Neuronal stem cell (in vitro differentiated cells): ENCODE data around the gene KRTAP4-5.

Source experiments
- DNase-seq: peaks from one replicate; pipeline ENCODE4 v3.0.0-alpha.2; 2013; ENCODE audit warnings: low spot score
- H2AFZ ChIP-seq: one replicate; pipeline ENCODE4 v1.6.1; 2013; ENCODE audit warnings: mild to moderate bottlenecking, low read length, inconsistent platforms
- H2AK5ac ChIP-seq: 2 replicates; pipeline ENCODE4 v1.6.1; 2013; ENCODE audit warnings: low read depth, mild to moderate bottlenecking, inconsistent platforms, low read length, moderate library complexity, mixed read lengths
- H2BK120ac ChIP-seq: 2 replicates; pipeline ENCODE4 v1.6.1; 2013; ENCODE audit warnings: low read depth, mild to moderate bottlenecking, inconsistent platforms, low read length, moderate library complexity, mixed read lengths
- H2BK12ac ChIP-seq: one replicate; pipeline ENCODE4 v1.6.1; 2013; ENCODE audit warnings: low read length, inconsistent platforms
- H2BK15ac ChIP-seq: 2 replicates; pipeline ENCODE4 v1.6.1; 2013; ENCODE audit warnings: mild to moderate bottlenecking, low read length, inconsistent platforms, mixed read lengths
- H2BK5ac ChIP-seq: one replicate; pipeline ENCODE4 v1.6.1; 2013; ENCODE audit warnings: inconsistent platforms, mild to moderate bottlenecking, low read length, moderate library complexity
- H3K14ac ChIP-seq: one replicate; pipeline ENCODE4 v1.6.1; 2013; ENCODE audit warnings: low read length, inconsistent platforms
- H3K18ac ChIP-seq: 2 replicates; pipeline ENCODE4 v1.6.1; 2013; ENCODE audit warnings: low read length, inconsistent platforms
- H3K23ac ChIP-seq: 2 replicates; pipeline ENCODE4 v1.6.1; 2013; ENCODE audit warnings: low read depth, mild to moderate bottlenecking, mixed read lengths, low read length, inconsistent platforms; ENCODE audit not compliant: poor library complexity
- H3K27ac ChIP-seq: replicated peaks from 3 replicates; pipeline ENCODE4 v1.5.1; 2013; ENCODE audit warnings: low read length, inconsistent platforms
- H3K27me3 ChIP-seq, 3 experiments: 2 replicates each; pipeline ENCODE4 v1.6.1; 2013; ENCODE audit warnings: low read length in 3 of 3, mild to moderate bottlenecking in 2 of 3, inconsistent platforms in 1 of 3, low read depth in 1 of 3, mixed read lengths in 1 of 3, moderate library complexity in 1 of 3; ENCODE audit not compliant: control insufficient read depth in 3 of 3, insufficient read depth in 3 of 3
- H3K36me3 ChIP-seq, 2 donors: replicated peaks in 1 of 2; 2 replicates each; pipeline ENCODE4 v1.6.1; 2013; ENCODE audit warnings: low read length in 2 of 2; ENCODE audit not compliant: control insufficient read depth in 2 of 2, insufficient read depth in 2 of 2
- H3K4ac ChIP-seq: 2 replicates; pipeline ENCODE4 v1.6.1; 2013; ENCODE audit warnings: inconsistent platforms, mild to moderate bottlenecking, low read length, moderate library complexity
- H3K4me1 ChIP-seq, 2 donors: 1 replicate in 1 of 2; 2 replicates in 1 of 2; pipeline ENCODE4 v1.6.1; 2013; ENCODE audit warnings: low read length in 2 of 2, low read depth in 1 of 2; ENCODE audit not compliant: control insufficient read depth in 2 of 2, insufficient read depth in 1 of 2
- H3K4me2 ChIP-seq: one replicate; pipeline ENCODE4 v1.6.1; 2013; ENCODE audit warnings: mild to moderate bottlenecking, low read length, inconsistent platforms; ENCODE audit not compliant: insufficient read depth, poor library complexity, severe bottlenecking
- H3K4me3 ChIP-seq, 2 donors: 2 replicates each; pipeline ENCODE4 v1.5.1; 2013; ENCODE audit warnings: low read length in 2 of 2, mild to moderate bottlenecking in 2 of 2, inconsistent platforms in 1 of 2, moderate library complexity in 1 of 2
- H3K79me1 ChIP-seq: one replicate; pipeline ENCODE4 v1.6.1; 2013; ENCODE audit warnings: low read depth, mild to moderate bottlenecking, inconsistent platforms, low read length, moderate library complexity
- H3K9ac ChIP-seq: one replicate; pipeline ENCODE4 v1.6.1; 2013; ENCODE audit warnings: mild to moderate bottlenecking, low read depth, low read length, inconsistent platforms; ENCODE audit not compliant: poor library complexity
- H3K9me3 ChIP-seq, 2 donors: replicated peaks in 1 of 2; 2 replicates each; pipeline versions ENCODE3 to v1.6.1; 2013; ENCODE audit warnings: low read length in 2 of 2, mild to moderate bottlenecking in 2 of 2, inconsistent platforms in 1 of 2, low read depth in 1 of 2, mixed read lengths in 1 of 2, moderate library complexity in 1 of 2; ENCODE audit not compliant: control insufficient read depth in 2 of 2, insufficient read depth in 1 of 2
- H4K8ac ChIP-seq: one replicate; pipeline ENCODE4 v1.6.1; 2013; ENCODE audit warnings: low read depth, mild to moderate bottlenecking, inconsistent platforms, low read length, moderate library complexity
- H4K91ac ChIP-seq: one replicate; pipeline ENCODE4 v1.6.1; 2013; ENCODE audit warnings: low read length, low read depth, mild to moderate bottlenecking, inconsistent platforms; ENCODE audit not compliant: poor library complexity
- WGBS, 2 donors: extraction: QIAGEN DNeasy Blood & Tissue Kit; methylation state at CpG; one replicate each; pipeline ENCODE4 v1.1.7; 2013; ENCODE audit warnings: missing lambda C conversion rate in 2 of 2, mixed read lengths in 1 of 2; ENCODE audit not compliant: insufficient read length in 2 of 2, insufficient replicate concordance in 1 of 2; ENCODE audit errors: extremely low coverage in 2 of 2; 5-methylcytosine and 5-hydroxymethylcytosine counted together

KRTAP4-5 gene

DNA sequence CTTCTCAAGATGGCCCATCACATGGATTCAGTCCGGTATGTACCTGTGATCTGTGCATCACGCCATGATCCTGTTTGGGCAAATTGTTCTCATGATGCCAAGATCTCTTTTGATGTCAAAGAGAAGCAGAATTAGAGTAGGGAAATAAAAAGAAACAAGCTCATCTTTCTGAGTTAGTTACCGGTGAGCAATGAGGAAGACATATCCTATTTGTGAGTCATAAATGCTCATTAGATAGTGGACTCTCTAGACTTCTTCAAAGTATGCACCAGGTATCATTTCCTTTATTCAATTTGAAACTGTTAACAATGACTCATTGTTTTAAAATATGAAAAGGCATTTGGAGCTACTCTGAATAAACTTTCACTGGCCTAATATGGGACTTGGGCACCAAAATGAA lies 17.6 kb downstream of the KRTAP4-5 start:
- no peak overlapping the region for H2BK15ac ChIP-seq
- no peak overlapping the region for H3K27ac ChIP-seq
- no peak overlapping the region for H3K14ac ChIP-seq
- H3K23ac ChIP-seq, result no peak overlapping the region
- no peak overlapping the region for H3K4me3 ChIP-seq
- H3K18ac ChIP-seq, result no peak overlapping the region
- WGBS, 2 donors, result no CpG with 5 or more reads among the region's 3 CpGs
- no peak for DNase-seq
- H2BK5ac ChIP-seq, result no peak overlapping the region
- no peak overlapping the region for H3K9ac ChIP-seq
- H3K36me3 ChIP-seq, result no peaks in the 10 kb centered on the region
- no peaks in the 10 kb centered on the region for H3K4me1 ChIP-seq
- H2AK5ac ChIP-seq, result no peak overlapping the region
- no peak overlapping the region for H2BK12ac ChIP-seq
- no peak overlapping the region for H3K4me2 ChIP-seq
- H3K4ac ChIP-seq, result no peak overlapping the region
- H4K8ac ChIP-seq, result no peak overlapping the region
- H3K79me1 ChIP-seq, result no peaks in the 10 kb centered on the region
- H3K9me3 ChIP-seq, result no peaks in the 10 kb centered on the region
- H3K27me3 ChIP-seq, result no peaks in the 10 kb centered on the region
- H2AFZ ChIP-seq, result no peak overlapping the region
- no peak overlapping the region for H2BK120ac ChIP-seq
- no peak overlapping the region for H4K91ac ChIP-seq

DNA sequence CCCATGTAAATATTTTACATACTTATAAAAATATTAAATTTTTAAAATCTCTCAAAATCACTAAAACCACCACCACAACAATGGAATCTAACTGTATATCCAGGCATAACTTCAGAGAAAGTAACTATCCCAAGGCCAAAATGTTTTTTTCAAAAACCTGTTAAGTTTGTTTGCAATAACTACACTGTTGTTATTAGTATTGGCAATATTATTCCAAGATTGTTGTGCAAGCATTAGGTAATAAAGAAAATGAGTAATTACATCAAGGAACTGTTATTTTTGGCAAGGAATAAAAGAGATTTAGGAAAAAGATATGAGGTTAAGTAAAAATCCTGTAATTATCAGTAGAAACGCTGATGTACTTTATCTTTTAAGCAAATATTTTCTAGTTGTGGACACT lies 22.3 kb downstream of the KRTAP4-5 start:
- no peak overlapping the region for H2AK5ac ChIP-seq
- H3K14ac ChIP-seq, result no peak overlapping the region
- H3K4me2 ChIP-seq, result no peak overlapping the region
- H3K18ac ChIP-seq, result no peak overlapping the region
- no peak overlapping the region for H2BK15ac ChIP-seq
- H3K27ac ChIP-seq, result no peak overlapping the region
- no peak overlapping the region for H3K4ac ChIP-seq
- no peak overlapping the region for H3K9ac ChIP-seq
- H3K4me3 ChIP-seq, result no peak overlapping the region
- WGBS, 2 donors, result no CpG with 5 or more reads among the region's 1 CpG
- H2BK120ac ChIP-seq, result no peak overlapping the region
- no peak overlapping the region for H3K23ac ChIP-seq
- no peaks in the 10 kb centered on the region for H3K4me1 ChIP-seq
- no peak overlapping the region for H2BK12ac ChIP-seq
- no peaks in the 10 kb centered on the region for H3K9me3 ChIP-seq
- H3K79me1 ChIP-seq, result no peaks in the 10 kb centered on the region
- no peak overlapping the region for H4K91ac ChIP-seq
- H4K8ac ChIP-seq, result no peak overlapping the region
- H2BK5ac ChIP-seq, result no peak overlapping the region
- H2AFZ ChIP-seq, result no peak overlapping the region
- H3K27me3 ChIP-seq, result no peaks in the 10 kb centered on the region
- H3K36me3 ChIP-seq, result no peaks in the 10 kb centered on the region
- no peak for DNase-seq

DNA sequence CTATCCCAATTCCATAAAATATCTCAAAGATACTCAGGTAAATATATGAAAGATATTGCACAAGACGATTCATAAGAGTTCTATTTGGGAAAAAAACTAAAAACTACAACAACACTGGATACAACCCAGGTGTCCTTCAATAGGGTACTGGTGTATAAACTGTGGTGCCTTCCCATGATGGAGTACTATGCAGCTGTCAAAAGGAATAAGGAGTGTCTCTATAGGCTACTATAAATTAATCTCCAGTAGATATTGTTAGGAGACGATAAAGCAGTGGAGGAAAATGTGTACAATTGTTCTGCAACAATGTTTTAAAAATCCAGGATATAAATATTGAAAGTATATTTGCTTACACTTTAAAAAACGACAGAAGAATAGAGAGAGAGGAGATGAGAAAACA lies 23.2 kb downstream of the KRTAP4-5 start:
- H3K9ac ChIP-seq, result no peak overlapping the region
- H2BK5ac ChIP-seq, result no peak overlapping the region
- H3K27me3 ChIP-seq, result no peaks in the 10 kb centered on the region
- no peak for DNase-seq
- no peak overlapping the region for H2BK120ac ChIP-seq
- no peaks in the 10 kb centered on the region for H3K9me3 ChIP-seq
- H3K36me3 ChIP-seq, result no peaks in the 10 kb centered on the region
- no peak overlapping the region for H2AK5ac ChIP-seq
- no peak overlapping the region for H3K18ac ChIP-seq
- no peak overlapping the region for H3K27ac ChIP-seq
- no peak overlapping the region for H3K4me3 ChIP-seq
- H4K91ac ChIP-seq, result no peak overlapping the region
- no peak overlapping the region for H2AFZ ChIP-seq
- H3K79me1 ChIP-seq, result no peaks in the 10 kb centered on the region
- H3K4ac ChIP-seq, result no peak overlapping the region
- H2BK15ac ChIP-seq, result no peak overlapping the region
- no peak overlapping the region for H3K4me2 ChIP-seq
- no peaks in the 10 kb centered on the region for H3K4me1 ChIP-seq
- H3K23ac ChIP-seq, result no peak overlapping the region
- no CpG with 5 or more reads among the region's 3 CpGs for WGBS, 2 donors
- H3K14ac ChIP-seq, result no peak overlapping the region
- no peak overlapping the region for H4K8ac ChIP-seq
- no peak overlapping the region for H2BK12ac ChIP-seq

DNA sequence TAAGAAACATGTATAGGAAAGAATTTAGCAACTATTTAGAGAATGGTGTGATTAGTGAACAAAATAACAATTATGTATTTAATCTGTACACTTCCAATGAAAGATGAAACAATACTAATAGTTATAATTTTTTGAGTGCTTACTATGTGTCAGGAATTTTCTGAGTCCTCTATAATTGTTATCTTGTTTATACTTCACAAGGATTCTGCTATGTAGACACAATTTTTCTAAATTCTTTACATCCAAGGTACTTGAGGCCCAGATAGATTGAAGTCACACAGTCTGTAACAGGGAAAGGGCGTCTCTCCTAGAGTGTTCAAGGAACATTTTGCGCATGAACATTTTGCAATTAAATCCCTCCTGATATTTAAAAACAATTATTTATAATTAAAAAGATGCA lies 24.6 kb downstream of the KRTAP4-5 start:
- Histone ChIP-seq H3K14ac (no peak overlapping the region), H3K27me3 (no peaks in the 10 kb centered on the region), H3K4ac (no peak overlapping the region), H4K8ac (no peak overlapping the region), H3K27ac (no peak overlapping the region), H3K18ac (no peak overlapping the region), H3K79me1 (no peaks in the 10 kb centered on the region), H2AK5ac (no peak overlapping the region), H2BK5ac (no peak overlapping the region), H3K4me2 (no peak overlapping the region), H2BK15ac (no peak overlapping the region), H2AFZ (no peak overlapping the region), H3K36me3 (no peaks in the 10 kb centered on the region), H3K23ac (no peak overlapping the region), H3K4me1 (no peaks in the 10 kb centered on the region), H3K4me3 (no peak overlapping the region), H3K9me3 (no peaks in the 10 kb centered on the region), H3K9ac (no peak overlapping the region), H4K91ac (no peak overlapping the region), H2BK12ac (no peak overlapping the region), H2BK120ac (no peak overlapping the region)
- WGBS, 2 donors, result no CpG with 5 or more reads among the region's 2 CpGs
- no peak for DNase-seq
